Measurements from ENCODE around the gene PADI4.

The PADI4 gene

DNA sequence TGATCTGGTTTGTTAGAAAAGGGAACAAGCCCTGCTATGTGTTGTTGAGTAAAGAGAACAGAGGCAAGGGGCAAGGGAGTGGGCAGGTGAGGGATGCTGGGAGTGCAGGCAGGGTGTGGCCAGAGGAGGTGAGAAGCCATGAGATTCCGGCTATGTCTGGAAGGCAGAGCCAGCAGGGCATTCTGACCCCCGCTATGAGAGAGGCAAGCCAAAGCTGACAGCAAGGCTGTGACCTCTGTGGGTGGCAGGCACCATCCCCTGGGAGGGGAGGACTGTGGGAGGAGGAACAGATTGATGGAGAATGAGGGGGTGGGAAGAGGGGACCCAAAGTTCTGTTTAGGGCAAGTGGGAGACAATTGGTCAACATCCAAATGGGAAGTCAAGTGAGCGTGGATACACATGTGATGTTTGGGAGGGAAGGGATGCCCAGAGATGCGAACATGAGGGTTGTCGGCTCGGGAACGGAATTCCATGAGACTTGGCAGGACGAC, 44.5 kb downstream of the PADI4 start:
- H3K4me1 ChIP-seq = no peaks in the 10 kb centered on the region
- no peak overlapping the region for H3K4me3 ChIP-seq (ENCODE audit: low read depth, low read length)
- no peaks in the 10 kb centered on the region for H3K27me3 ChIP-seq
- H3K9me3 ChIP-seq = no peaks in the 10 kb centered on the region
- H3K36me3 ChIP-seq = no peaks in the 10 kb centered on the region
- TF ChIP-seq, protein P1, sequence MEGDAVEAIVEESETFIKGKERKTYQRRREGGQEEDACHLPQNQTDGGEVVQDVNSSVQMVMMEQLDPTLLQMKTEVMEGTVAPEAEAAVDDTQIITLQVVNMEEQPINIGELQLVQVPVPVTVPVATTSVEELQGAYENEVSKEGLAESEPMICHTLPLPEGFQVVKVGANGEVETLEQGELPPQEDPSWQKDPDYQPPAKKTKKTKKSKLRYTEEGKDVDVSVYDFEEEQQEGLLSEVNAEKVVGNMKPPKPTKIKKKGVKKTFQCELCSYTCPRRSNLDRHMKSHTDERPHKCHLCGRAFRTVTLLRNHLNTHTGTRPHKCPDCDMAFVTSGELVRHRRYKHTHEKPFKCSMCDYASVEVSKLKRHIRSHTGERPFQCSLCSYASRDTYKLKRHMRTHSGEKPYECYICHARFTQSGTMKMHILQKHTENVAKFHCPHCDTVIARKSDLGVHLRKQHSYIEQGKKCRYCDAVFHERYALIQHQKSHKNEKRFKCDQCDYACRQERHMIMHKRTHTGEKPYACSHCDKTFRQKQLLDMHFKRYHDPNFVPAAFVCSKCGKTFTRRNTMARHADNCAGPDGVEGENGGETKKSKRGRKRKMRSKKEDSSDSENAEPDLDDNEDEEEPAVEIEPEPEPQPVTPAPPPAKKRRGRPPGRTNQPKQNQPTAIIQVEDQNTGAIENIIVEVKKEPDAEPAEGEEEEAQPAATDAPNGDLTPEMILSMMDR (IDR thresholded peaks at IDR 0.05; ENCODE audit: low read depth, low read length) = no peak
- no peak for DNase-seq

DNA sequence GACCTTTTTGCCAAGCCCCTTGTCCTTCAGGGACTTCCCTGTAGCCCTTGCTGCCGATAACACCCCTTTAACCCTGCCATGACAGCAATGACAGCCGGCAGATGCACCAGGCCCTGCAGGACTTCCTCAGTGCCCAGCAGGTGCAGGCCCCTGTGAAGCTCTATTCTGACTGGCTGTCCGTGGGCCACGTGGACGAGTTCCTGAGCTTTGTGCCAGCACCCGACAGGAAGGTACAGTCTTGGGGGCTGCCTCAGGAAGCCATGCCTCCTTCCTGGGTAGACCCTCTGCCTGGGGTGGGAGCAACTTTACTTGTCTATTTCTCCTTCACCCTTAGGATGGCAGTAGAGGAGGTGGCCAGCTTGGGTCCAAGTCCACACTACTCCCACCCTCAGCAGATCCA, 47.9 kb downstream of the PADI4 start:
- Histone ChIP-seq H3K36me3 (no peaks in the 10 kb centered on the region), H3K4me1 (no peaks in the 10 kb centered on the region), H3K4me3 (ENCODE audit: low read depth, low read length) (no peak overlapping the region), H3K27me3 (no peaks in the 10 kb centered on the region), H3K9me3 (no peaks in the 10 kb centered on the region)
- DNase-seq = no peak
- TF ChIP-seq, protein P1 (IDR thresholded peaks at IDR 0.05; ENCODE audit: low read depth, low read length) = no peak

DNA sequence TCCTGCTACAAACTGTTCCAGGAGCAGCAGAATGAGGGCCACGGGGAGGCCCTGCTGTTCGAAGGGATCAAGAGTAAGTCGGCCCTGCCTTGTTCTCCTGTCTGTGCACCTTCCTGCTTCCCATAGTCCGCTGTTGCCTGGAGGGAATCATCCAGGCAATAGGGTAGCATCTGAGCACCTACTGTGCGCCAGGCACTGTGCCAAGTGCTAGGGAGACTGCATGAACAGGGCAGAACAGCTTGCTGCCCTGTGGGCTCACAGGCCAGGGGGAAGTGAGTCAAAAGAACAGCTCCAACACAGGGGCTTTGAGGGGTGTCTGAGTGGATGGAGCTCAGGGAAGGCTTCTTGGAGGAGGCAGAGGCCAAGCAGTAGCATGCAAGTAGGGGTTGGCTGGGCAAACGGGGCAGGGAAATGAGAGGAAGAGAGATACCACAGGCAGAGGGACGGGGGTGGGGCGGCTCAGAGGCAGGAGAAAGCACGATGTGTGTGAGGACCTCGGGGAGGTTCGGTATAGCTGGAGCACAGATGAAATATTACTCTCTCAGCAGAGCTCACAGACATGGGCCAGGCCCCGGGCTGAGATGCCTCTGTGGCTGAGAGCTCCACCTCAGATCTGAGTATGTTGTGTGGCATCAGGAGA, 48.5 kb downstream of the PADI4 start:
- Histone ChIP-seq H3K9me3 (no peaks in the 10 kb centered on the region), H3K36me3 (no peaks in the 10 kb centered on the region), H3K27me3 (no peaks in the 10 kb centered on the region), H3K4me3 (ENCODE audit: low read depth, low read length) (no peak overlapping the region), H3K4me1 (no peaks in the 10 kb centered on the region)
- DNase-seq = no peak
- TF ChIP-seq, protein P1 (IDR thresholded peaks at IDR 0.05; ENCODE audit: low read depth, low read length) = no peak

DNA sequence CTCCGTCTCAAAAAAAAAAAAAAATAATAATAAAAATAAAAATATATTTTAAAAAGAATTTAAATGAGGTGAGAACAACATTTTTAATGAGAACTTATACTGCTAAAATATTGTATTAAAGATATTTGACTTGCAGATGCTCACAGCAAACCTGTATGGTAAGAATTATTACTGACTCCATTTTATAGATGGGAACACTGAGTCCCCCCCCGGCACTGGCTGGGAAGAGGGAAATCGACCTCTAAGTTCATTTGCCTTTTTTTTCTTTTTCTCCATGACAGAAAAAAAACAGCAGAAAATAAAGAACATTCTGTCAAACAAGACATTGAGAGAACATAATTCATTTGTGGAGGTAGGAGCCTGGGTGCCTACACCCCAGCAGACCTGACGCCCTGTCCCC, 50.6 kb downstream of the PADI4 start:
- H3K27me3 ChIP-seq = no peaks in the 10 kb centered on the region
- no peaks in the 10 kb centered on the region for H3K36me3 ChIP-seq
- H3K4me3 ChIP-seq (ENCODE audit: low read depth, low read length) = no peak overlapping the region
- H3K4me1 ChIP-seq = no peaks in the 10 kb centered on the region
- H3K9me3 ChIP-seq = no peaks in the 10 kb centered on the region
- no peak for DNase-seq
- TF ChIP-seq, protein P1 (IDR thresholded peaks at IDR 0.05; ENCODE audit: low read depth, low read length) = no peak

DNA sequence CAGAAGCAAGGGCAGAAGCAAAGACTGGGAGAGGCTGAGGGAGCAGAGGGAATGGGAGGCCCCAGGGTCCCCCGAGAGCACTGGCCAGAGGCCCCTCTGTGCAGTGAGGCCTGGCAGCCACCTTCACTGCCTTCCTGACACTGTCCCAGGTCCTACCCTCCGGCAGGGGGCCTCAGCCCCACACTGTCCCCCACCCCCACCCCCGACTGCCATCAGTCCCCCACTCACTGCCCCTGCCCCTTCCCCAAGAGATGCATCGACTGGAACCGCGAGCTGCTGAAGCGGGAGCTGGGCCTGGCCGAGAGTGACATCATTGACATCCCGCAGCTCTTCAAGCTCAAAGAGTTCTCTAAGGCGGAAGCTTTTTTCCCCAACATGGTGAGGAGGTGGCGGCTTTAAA, 51.0 kb downstream of the PADI4 start:
- no peak overlapping the region for H3K4me3 ChIP-seq (ENCODE audit: low read depth, low read length)
- TF ChIP-seq, protein P1 (IDR thresholded peaks at IDR 0.05; ENCODE audit: low read depth, low read length) = no peak
- DNase-seq = no peak
- H3K36me3 ChIP-seq = no peaks in the 10 kb centered on the region
- no peaks in the 10 kb centered on the region for H3K9me3 ChIP-seq
- H3K4me1 ChIP-seq = no peaks in the 10 kb centered on the region
- no peaks in the 10 kb centered on the region for H3K27me3 ChIP-seq

DNA sequence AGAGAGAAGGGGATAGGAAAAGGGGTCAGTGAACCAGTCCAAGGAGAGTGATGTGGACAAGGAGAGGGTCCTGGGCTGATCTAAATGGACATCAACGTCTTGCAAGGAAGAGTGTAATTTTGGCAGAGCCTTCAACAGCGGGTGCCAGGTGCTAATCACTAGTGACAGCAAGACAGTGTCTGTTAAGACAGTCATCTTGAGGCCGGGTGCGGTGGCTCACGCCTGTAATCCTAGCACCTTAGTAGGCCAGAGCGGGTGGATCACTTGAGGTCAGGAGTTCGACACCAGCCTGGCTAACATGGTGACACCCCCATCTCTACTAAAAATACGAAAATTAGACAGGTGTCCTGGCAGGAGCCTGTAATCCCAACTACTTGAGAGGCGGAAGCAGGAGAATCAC, 51.8 kb downstream of the PADI4 start:
- H3K4me3 ChIP-seq (ENCODE audit: low read depth, low read length) = no peak overlapping the region
- no peaks in the 10 kb centered on the region for H3K36me3 ChIP-seq
- no peaks in the 10 kb centered on the region for H3K4me1 ChIP-seq
- DNase-seq = no peak
- no peaks in the 10 kb centered on the region for H3K9me3 ChIP-seq
- no peaks in the 10 kb centered on the region for H3K27me3 ChIP-seq
- TF ChIP-seq, protein P1 (IDR thresholded peaks at IDR 0.05; ENCODE audit: low read depth, low read length) = no peak
